CD4-positive, alpha-beta T cell treated with Interleukin-4 for 4 hours (primary cell): ENCODE results near the gene ALCAM.

Experiments used
- DNase-seq: peaks from one replicate; pipeline ENCODE4 v3.0.0-alpha.2; 2020

The ALCAM gene

GRCh38 chr3:105366326-105367062, at the start of gene ALCAM:
ALCAM (plus strand) TSS chr3:105366909.
- peak; percentile 76 for DNase-seq

DNA sequence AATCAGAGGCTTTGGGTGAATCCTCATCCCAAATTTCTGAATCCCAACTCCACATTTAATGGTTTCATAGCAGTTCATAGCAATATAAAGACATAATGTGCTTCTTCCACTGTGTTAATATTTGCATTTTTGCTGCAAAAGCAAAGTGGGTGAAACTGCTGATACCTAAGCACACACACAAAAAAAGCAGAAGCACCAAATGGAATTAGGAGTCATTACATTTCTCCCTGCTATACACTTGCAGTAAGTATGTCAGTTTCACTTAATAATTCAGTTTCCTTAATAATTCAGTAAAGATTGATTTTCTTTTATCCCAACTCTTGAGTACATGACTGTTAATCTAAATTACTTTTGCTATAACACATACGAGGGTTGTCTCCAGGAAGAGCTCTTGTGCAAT, 48.9 kb upstream of the ALCAM start:
- DNase-seq, result no peak

DNA sequence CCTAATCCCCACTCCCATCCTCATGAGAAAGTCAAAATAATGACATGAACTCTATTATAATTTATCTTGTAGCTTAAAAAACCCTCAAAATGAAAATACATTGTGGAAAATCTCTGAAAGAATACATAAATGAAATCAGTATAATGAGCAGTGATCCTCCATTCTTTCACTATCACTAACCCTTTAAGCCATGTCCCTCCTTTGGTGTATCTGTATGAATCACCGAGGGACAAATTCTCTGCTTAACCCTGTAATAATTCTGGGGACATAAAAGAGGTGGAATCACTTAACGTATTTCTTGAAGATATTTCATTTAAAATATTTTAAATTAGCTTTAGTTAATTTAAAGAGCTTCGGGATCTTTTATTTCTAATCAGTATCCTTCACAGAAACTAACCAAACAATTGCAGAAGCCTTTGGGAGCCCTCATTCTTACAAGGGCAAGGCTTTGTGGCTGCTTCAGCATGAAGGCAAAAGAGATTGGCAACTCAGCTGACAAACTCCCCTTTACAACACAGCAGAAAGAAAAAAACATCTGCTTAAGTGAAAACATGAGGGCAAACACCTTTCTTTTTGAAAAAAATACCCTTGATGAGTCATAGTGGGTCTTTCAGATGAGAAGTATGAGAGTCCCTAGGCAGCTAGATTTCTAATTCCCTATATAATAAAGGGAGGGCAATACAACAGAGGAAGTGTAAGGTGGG, 44.0 kb upstream of the ALCAM start:
- DNase-seq, result no peak

DNA sequence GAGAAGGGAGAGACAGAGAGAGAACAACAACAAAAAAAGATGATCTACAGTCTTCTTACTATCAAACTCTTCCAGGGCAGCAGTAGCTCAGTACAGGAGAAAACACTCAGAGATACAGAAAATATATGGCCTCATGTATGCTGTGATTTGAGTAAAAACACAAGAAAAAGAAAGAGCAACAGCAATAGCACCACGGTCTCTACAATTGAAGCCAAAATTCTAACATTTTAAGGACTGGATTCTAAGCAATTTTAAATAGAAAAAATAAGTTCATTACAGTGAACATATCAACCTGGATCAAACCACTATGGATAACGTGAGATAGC, 43.5 kb upstream of the ALCAM start:
- DNase-seq, result no peak

GRCh38 chr3:105324951-105325350, 41.8 kb upstream of the ALCAM start:
- DNase-seq, result no peak

- DNase-seq, result no peak
Observed at GRCh38 chr3:105327662-105328337, 38.9 kb upstream of the ALCAM start.

- no peak for DNase-seq
Observed at GRCh38 chr3:105328338-105328730, 38.4 kb upstream of the ALCAM start.

DNA sequence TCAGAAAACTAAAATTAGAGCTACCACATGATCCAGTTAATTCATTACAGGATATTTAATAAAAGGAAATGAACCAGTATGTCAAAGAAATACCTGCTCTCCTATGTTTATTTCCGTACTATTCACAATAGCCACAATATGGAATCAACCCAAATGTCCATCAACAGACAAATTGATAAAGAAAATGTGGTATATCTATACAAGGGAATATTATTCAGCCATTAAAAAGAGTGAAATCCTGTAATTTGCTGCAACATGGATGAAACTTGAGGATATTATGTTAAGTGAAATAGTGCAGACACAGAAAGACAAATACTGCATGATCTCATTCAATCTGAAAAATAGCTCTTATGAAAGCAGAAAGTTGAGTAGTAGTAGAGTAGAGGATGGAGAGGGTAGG, 33.7 kb upstream of the ALCAM start:
- no peak for DNase-seq

- no peak for DNase-seq
Observed at GRCh38 chr3:105334138-105334882, 32.4 kb upstream of the ALCAM start.

DNA sequence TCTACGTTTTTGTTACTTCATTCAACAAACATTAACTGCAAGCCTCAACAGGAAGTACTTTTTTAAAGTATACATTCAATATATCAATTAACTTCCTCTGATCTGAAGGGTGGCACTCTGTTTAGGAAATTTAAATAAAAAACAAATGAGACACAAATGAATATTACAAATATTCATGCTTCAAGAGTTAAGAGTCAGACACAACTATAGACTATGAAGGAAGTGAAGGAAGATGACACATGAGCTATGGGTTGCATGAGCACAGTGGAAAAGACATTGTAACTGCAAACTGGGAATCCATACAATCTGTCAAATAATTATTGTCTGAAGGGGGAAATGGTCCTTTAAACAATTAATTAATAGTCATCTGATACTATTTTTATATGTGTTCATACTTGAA, 26.8 kb upstream of the ALCAM start:
- DNase-seq, result no peak

DNA sequence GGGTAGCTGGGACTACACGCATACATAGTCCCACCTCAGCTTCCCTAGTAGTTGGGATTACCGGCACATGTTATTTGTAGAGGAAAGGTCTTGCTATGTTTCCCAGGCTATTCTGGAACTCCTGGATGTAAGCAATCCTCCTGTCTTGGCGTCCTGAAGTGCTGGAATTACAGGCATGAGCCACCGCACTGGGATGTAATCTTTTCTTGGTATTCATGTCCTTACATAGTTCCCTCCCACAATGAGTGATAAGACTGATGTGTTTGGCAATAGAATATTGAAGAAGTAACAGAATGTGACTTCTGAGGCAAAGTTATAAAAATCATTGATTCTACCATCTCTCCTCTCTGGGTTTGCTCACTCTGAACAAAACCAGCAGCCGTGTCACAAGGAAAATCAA, 22.7 kb upstream of the ALCAM start:
- DNase-seq, result no peak

DNA sequence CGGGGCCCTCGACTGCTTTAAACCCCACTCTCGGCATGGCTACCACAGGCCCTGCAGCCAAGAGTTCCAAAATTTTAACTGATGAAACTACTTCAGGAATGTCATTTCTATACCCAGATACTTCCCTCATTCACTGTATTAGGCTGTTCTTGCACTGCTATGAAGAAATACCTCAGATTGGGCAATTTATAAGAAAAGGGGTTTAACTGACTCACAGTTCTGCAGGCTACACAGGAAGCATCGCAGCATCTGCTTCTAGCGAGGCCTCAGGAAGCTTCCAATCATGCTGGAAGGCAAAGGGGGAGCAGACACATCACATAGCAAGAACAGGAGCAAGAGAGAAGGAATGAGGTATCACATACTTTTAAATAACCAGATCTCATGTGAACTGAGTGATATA, 21.6 kb upstream of the ALCAM start:
- no peak for DNase-seq

GRCh38 chr3:105347625-105348302, 18.9 kb upstream of the ALCAM start:
- no peak for DNase-seq

GRCh38 chr3:105348307-105348706, 18.4 kb upstream of the ALCAM start:
- DNase-seq, result no peak

DNA sequence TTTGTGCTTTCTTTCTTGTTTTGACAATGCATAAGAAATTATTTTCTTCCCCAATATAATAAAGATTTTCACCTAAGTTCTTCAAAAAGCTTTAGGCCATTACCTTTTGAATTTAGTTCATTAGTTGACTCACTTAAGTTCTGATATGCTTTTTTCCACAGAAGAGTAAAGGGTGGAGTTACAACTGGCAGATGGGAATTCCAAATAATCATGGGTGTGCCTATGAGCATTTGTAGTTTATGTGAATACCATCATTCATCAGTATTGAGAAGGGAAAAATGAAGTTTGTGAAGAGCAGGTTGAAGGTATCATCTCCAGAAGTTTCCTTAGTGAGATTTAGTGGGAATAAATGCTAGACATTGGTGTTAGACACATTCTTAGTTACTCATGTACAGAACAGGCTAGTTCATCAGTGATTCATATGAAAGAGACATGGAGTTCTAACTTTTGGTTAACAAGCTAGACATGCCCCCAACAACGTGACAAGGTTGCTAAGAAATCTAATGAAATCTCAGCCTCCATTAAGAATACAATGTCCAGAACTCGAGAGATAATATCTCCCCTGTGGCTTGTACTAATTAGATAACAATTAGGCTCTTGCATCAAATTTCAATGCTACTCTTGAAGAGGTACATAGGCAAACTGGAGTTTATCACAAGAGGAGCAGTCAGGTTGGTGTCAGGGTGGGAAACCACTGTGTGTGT, 16.9 kb upstream of the ALCAM start:
- no peak for DNase-seq

DNA sequence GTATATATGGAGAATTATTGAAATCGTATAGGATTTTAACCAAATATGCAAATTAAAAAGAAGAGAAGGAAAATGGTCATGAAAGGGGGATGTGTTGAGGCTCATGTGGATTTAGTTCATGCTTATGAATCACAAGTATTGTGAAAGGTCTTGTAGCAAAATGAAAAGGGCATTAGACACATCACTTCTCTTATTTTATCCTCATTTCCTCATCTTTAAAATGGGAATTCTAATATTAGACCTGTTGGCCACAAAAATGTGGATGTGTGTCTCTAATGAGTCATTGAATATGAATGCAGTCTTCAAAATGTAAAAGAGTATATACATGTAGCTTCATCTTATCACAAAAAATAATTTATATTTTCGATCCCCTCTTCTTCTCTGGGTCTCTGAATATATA, 14.9 kb upstream of the ALCAM start:
- no peak for DNase-seq

GRCh38 chr3:105352976-105353375, 13.7 kb upstream of the ALCAM start:
- DNase-seq, result no peak

- no peak for DNase-seq
Observed at GRCh38 chr3:105353485-105354161, 13.1 kb upstream of the ALCAM start.

DNA sequence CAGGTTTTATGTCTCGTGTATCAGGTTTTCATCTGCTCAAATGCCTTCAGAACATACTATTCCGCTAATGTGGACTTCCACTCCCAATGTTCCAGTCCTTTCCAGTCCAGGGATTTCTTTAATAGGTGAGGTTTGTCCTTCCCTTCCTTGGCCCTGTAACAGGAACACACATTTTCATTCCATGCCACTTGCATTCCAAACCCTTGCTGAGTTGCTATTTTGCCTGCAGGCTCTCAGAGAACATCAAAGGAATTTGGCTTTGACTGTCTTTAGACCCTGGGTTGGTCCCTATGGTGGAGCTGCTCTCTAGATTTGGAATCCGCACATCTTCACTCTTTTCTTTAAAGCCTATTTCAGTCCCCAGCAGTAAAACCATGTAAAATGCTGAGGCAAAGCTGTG, 12.3 kb upstream of the ALCAM start:
- no peak for DNase-seq

GRCh38 chr3:105355408-105356061, 11.2 kb upstream of the ALCAM start:
- no peak for DNase-seq

DNA sequence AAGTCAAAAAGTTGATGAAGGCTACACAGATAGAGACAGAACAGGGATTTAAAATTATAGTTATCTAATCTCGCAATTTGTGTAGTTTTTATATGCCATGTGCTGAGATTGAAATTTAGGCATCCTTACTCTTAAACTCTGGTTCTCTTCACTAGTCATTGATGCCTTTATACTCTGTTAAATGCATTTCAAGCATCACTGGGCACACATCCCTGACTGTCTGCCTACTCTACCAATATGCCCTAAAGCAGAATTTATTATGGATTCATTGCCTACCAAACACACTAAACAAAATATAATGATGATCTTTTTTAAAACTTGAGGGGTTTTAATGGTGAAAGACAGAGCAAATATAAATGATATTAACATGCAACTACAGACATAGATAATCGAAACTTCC, 10.3 kb upstream of the ALCAM start:
- no peak for DNase-seq
